Fibroblast of lung (primary cell): ENCODE measurements around the gene B4GALT2. TPM values are rescaled to one million over a fixed set of nuclear protein-coding genes. Genes with fewer than 3 reads are reported as not detected.

ENCODE experiments used
- DNase-seq, 2 donors: peaks; one replicate each; pipeline versions ENCODE4 v3.0.0 to v3.0.0-alpha.2; 2010; ENCODE audit warnings: low read depth in 2 of 2
- H2AFZ ChIP-seq: 2 replicates; pipeline ENCODE4 v1.5.1; 2012; ENCODE audit warnings: low read length, control low read depth, inconsistent platforms
- H3K27ac ChIP-seq: 2 replicates; pipeline ENCODE4 v1.5.1; 2011; ENCODE audit warnings: low read length, control low read depth; ENCODE audit not compliant: insufficient read depth
- H3K27me3 ChIP-seq: 2 replicates; pipeline ENCODE4 v1.5.1; 2011; ENCODE audit warnings: mild to moderate bottlenecking, low read length; ENCODE audit not compliant: control insufficient read depth, insufficient read depth
- H3K36me3 ChIP-seq: 2 replicates; pipeline ENCODE4 v1.5.1; 2011; ENCODE audit warnings: low read length; ENCODE audit not compliant: control insufficient read depth, insufficient read depth
- H3K4me1 ChIP-seq: 2 replicates; pipeline ENCODE4 v1.5.1; 2011; ENCODE audit warnings: low read length; ENCODE audit not compliant: control insufficient read depth, insufficient read depth; ENCODE audit errors: extremely low read depth
- H3K4me2 ChIP-seq: 2 replicates; pipeline ENCODE4 v1.5.1; 2011; ENCODE audit warnings: low read length, control low read depth; ENCODE audit not compliant: insufficient read depth; ENCODE audit errors: extremely low read depth
- H3K4me3 ChIP-seq, 4 experiments: fragments of 200-600 bp in 1 of 4; sonication (generic) in 1 of 4; replicated peaks in 1 of 4; 2 replicates each; pipeline ENCODE4 v1.5.1; 2011 to 2016; ENCODE audit warnings: low read length in 4 of 4, low read depth in 3 of 4, mild to moderate bottlenecking in 3 of 4, control low read depth in 2 of 4, inconsistent platforms in 1 of 4, mixed read lengths in 1 of 4; ENCODE audit not compliant: insufficient read depth in 1 of 4; ENCODE audit errors: control extremely low read depth in 1 of 4
- H3K79me2 ChIP-seq: 2 replicates; pipeline ENCODE4 v1.5.1; 2012; ENCODE audit warnings: mild to moderate bottlenecking, low read length, inconsistent platforms; ENCODE audit not compliant: control insufficient read depth, insufficient read depth
- H3K9ac ChIP-seq: 2 replicates; pipeline ENCODE4 v1.5.1; 2011; ENCODE audit warnings: mild to moderate bottlenecking, low read length, control low read depth; ENCODE audit not compliant: insufficient read depth
- H3K9me3 ChIP-seq: 2 replicates; pipeline ENCODE4 v1.5.1; 2012; ENCODE audit warnings: low read depth, low read length; ENCODE audit not compliant: control insufficient read depth, insufficient read depth
- H4K20me1 ChIP-seq: 2 replicates; pipeline ENCODE4 v1.5.1; 2011; ENCODE audit warnings: low read length; ENCODE audit not compliant: control insufficient read depth, insufficient read depth; ENCODE audit errors: extremely low read depth
- EZH2 ChIP-seq: IDR thresholded peaks from 2 replicates; pipeline ENCODE4 v1.5.1; 2012; ENCODE audit warnings: low read length, control low read depth, mild to moderate bottlenecking; ENCODE audit errors: missing control alignments
- polyA plus RNA-seq, 2 donors: library from polyadenylated mRNA; depleted of rRNA in 1 of 2; stranded (reverse) in 1 of 2; unstranded in 1 of 2; fragments of >200 nt; gene quantifications; 2 replicates each; pipeline ENCODE4 v1.2.1, GENCODE V29; 2011 to 2012; ENCODE audit warnings: missing spikeins in 1 of 2
- total RNA-seq: library from RNA; depleted of rRNA; stranded (reverse); fragments of >200 nt; gene quantifications from 2 replicates; pipeline ENCODE4 v1.2.1, GENCODE V29; 2014
- TF ChIP-seq, protein P1 (sequence below), 2 donors: IDR thresholded peaks in 1 of 2; conservative IDR thresholded peaks in 1 of 2; 1 replicate in 1 of 2; 2 replicates in 1 of 2; pipeline ENCODE4 v1.5.1; 2011 to 2012; ENCODE audit warnings: low read length in 2 of 2, control low read depth in 1 of 2, inconsistent platforms in 1 of 2, low read depth in 1 of 2, mild to moderate bottlenecking in 1 of 2

B4GALT2 gene
- total and polyA plus RNA-seq, 2 donors (not counting 1 experiment from before 2014, with no cell fraction given), result 40.6 to 55.0 TPM

DNA sequence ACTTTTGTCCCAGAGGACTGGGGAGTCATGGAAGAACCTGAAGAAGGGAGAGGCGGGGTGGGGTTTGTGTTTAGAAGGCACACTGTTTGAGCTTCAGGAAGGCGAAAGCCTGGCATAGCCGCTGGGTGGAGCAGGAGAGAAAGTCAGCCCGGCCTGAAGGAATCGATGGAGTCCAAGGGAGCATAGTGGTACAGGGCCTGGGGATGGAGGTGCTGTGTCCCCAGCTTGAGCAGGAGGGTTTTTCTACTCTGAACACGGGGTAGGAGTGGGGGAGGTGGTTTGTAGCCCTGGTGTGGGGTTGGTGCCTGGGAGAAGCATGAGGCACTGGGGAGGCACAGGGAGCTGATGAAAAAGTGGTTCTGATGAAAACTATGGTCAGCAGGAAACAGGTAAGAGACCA lies 7.7 kb downstream of the B4GALT2 start:
- Histone ChIP-seq H3K27ac (no peak overlapping the region), H3K4me2 (no peak overlapping the region), H3K4me3 (no peak overlapping the region), H3K9me3 (no peaks in the 10 kb centered on the region), H3K36me3 (peaks cover 12% of the 10 kb centered on the region), H3K4me1 (peaks cover 3% of the 10 kb centered on the region), H3K27me3 (no peaks in the 10 kb centered on the region), H2AFZ (no peak overlapping the region), H4K20me1 (no peaks in the 10 kb centered on the region), H3K79me2 (peaks cover 14% of the 10 kb centered on the region), H3K9ac (no peak overlapping the region)
- TF ChIP-seq, protein P1, sequence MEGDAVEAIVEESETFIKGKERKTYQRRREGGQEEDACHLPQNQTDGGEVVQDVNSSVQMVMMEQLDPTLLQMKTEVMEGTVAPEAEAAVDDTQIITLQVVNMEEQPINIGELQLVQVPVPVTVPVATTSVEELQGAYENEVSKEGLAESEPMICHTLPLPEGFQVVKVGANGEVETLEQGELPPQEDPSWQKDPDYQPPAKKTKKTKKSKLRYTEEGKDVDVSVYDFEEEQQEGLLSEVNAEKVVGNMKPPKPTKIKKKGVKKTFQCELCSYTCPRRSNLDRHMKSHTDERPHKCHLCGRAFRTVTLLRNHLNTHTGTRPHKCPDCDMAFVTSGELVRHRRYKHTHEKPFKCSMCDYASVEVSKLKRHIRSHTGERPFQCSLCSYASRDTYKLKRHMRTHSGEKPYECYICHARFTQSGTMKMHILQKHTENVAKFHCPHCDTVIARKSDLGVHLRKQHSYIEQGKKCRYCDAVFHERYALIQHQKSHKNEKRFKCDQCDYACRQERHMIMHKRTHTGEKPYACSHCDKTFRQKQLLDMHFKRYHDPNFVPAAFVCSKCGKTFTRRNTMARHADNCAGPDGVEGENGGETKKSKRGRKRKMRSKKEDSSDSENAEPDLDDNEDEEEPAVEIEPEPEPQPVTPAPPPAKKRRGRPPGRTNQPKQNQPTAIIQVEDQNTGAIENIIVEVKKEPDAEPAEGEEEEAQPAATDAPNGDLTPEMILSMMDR (conservative IDR thresholded peaks at IDR 0.05 in 1 of 2, IDR thresholded peaks at IDR 0.05 in 1 of 2; ENCODE audit: low read depth in 1 of 2, low read length in 2 of 2), result peak in 1 of 2 donors; percentile 9
- no peak for TF ChIP-seq EZH2
- DNase-seq, result no peak

DNA sequence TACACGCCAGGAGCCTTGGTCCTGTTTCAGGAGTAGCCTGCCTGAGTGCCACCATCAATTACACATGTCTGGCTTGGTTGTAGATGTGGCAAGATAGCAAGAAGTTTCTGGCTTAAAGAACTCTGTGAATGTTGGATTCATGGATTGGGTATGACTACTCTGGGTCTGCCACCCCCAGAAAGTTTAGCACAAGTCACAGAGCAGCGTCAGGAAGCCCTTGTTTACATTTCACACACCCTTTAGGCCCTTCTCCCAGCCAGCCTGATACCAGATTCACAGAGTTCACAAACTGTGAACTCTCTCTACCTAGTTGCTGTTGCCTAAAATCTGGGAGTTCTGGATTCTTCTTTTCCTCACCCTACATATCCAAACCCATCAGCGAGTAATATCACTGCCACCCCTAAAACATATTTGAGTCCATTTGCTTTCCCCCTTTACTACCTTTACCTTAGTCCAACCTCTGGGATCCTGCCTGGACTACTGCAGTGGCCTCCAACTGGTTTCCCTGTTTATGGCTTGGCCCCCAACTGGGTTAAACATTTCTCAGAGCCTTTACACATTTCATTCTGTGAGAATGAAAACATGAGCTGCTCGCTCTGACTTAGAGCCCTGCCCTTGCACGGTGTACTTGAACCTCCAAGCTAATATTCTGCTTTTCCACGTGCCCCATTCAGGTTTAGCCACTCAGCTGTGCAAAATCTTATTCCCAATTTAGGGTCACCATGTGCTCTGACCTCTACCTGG lies 8.3 kb downstream of the B4GALT2 start:
- H3K4me1 ChIP-seq, result peaks cover 3% of the 10 kb centered on the region
- peak in 1 of 2 donors; percentile 39 for DNase-seq
- H4K20me1 ChIP-seq, result no peaks in the 10 kb centered on the region
- peaks cover 8% of the 10 kb centered on the region for H3K36me3 ChIP-seq
- no peak overlapping the region for H3K4me2 ChIP-seq
- TF ChIP-seq EZH2, result no peak
- TF ChIP-seq, protein P1 (conservative IDR thresholded peaks at IDR 0.05 in 1 of 2, IDR thresholded peaks at IDR 0.05 in 1 of 2; ENCODE audit: low read depth in 1 of 2, low read length in 2 of 2), result no peak
- no peaks in the 10 kb centered on the region for H3K9me3 ChIP-seq
- H3K27ac ChIP-seq, result no peak overlapping the region
- no peak overlapping the region for H2AFZ ChIP-seq
- no peaks in the 10 kb centered on the region for H3K27me3 ChIP-seq
- H3K4me3 ChIP-seq, result no peak overlapping the region
- no peak overlapping the region for H3K9ac ChIP-seq
- H3K79me2 ChIP-seq, result peaks cover 9% of the 10 kb centered on the region

DNA sequence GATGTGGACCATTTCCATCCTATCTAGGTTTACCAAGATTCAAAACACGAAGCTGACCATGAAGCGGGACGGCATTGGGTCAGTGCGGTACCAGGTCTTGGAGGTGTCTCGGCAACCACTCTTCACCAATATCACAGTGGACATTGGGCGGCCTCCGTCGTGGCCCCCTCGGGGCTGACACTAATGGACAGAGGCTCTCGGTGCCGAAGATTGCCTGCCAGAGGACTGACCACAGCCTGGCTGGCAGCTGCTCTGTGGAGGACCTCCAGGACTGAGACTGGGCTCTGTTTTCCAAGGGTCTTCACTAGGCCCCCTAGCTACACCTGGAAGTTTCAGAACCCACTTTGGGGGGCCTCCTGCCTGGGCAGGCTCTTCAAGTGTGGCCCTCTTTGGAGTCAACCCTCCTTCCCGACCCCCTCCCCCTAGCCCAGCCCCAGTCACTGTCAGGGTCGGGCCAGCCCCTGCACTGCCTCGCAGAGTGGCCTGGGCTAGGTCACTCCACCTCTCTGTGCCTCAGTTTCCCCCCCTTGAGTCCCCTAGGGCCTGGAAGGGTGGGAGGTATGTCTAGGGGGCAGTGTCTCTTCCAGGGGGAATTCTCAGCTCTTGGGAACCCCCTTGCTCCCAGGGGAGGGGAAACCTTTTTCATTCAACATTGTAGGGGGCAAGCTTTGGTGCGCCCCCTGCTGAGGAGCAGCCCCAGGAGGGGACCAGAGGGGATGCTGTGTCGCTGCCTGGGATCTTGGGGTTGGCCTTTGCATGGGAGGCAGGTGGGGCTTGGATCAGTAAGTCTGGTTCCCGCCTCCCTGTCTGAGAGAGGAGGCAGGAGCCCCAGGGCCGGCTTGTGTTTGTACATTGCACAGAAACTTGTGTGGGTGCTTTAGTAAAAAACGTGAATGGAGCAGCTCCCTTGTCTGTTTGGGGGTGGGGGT lies 11.5 kb downstream of the B4GALT2 start:
- Histone ChIP-seq H3K36me3 (peaks cover 3% of the 10 kb centered on the region), H3K9ac (no peak overlapping the region), H3K27me3 (no peaks in the 10 kb centered on the region), H3K4me2 (peak overlapping the region; percentile 93), H4K20me1 (no peaks in the 10 kb centered on the region), H3K9me3 (no peaks in the 10 kb centered on the region), H2AFZ (no peak overlapping the region), H3K27ac (peak overlapping the region; percentile 44), H3K4me3 (peak overlapping the region; percentile 42 to 67 (median 58)), H3K4me1 (peaks cover 3% of the 10 kb centered on the region), H3K79me2 (no peaks in the 10 kb centered on the region)
- peak in 1 of 2 donors; percentile 13 for DNase-seq
- TF ChIP-seq EZH2, result no peak
- TF ChIP-seq, protein P1 (conservative IDR thresholded peaks at IDR 0.05 in 1 of 2, IDR thresholded peaks at IDR 0.05 in 1 of 2; ENCODE audit: low read depth in 1 of 2, low read length in 2 of 2), result peak in 1 of 2 donors; percentile 7
